GM19023 (cell line): ENCODE data around the gene EFCAB3.
"Not testable (repeated sequence)": the region's sequence is repeated elsewhere in the genome, so short reads cannot be mapped to it uniquely, and the experiment has no call there.

Experiments
- ATAC-seq: cut with Tn5 transposase; IDR thresholded peaks from one replicate; pipeline ENCODE4 v1.9.1; 2021; ENCODE audit warnings: mild to moderate bottlenecking, moderate library complexity; ENCODE audit not compliant: unreplicated experiment

Gene EFCAB3

DNA sequence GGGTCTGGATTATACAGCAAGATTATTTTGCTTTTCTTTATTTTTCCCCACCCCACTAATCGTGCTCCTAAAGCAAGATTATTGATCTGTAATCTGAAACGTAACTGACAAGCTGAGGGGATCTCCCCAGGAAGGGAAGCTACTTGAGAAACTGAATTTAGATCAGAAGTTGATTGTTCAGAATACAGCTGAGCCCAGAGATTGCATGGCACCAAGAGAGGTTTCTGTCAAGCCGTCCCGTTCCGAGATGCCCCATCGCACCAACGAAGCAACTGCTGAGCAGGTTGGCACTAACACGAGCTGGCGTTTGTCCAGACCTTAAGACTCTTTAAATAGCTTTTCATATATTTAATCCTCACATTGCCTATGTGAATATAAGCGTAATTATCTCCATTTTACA, 78.1 kb downstream of the EFCAB3 start:
- not testable (repeated sequence) for ATAC-seq

- not testable (repeated sequence) for ATAC-seq
These were observed 84.1 kb downstream of the EFCAB3 start for GRCh38 chr17:62464422-62464821.

DNA sequence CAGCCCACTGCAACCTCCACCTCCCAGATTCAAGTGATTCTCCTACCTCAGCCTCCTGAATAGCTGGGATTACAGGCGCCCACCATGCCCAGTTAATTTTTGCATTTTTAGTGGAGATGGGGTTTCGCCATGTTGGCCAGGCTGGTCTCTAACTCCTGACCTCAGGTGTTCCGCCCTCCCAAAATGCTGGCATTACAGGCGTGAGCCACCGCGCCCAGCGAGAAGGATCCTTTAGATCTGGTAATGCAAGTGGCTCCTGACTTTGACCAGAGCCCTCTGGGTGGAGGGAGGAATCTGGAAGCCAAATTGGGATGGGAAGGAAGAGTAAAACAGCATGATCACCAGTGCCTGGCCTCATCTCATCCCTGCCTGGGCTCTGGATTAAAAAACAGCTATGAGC, 84.9 kb downstream of the EFCAB3 start:
- ATAC-seq: not testable (repeated sequence)
